ENCODE measurements around the gene DDX23.

DNA sequence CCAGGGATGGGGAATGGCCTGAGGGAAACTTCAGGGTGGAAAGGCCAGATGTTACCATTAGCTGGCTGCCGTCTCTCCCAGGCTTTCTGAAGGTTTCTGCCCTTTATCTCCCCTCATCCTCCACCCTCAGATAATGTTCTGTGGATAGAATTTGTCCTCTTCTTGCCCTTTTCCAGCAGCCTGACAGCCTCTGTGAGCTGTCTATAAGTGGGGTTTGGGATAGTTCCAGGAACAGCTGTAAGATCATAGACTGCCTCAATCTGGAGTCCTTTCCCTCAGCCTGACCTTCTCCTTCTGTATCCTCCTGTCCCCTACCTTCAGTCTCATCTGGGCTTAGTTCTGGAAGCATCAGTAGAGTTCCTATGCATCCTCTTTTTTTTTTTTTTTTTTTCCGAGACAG lies 16.5 kb upstream of the DDX23 start:
- TF ChIP-seq, protein P1, sequence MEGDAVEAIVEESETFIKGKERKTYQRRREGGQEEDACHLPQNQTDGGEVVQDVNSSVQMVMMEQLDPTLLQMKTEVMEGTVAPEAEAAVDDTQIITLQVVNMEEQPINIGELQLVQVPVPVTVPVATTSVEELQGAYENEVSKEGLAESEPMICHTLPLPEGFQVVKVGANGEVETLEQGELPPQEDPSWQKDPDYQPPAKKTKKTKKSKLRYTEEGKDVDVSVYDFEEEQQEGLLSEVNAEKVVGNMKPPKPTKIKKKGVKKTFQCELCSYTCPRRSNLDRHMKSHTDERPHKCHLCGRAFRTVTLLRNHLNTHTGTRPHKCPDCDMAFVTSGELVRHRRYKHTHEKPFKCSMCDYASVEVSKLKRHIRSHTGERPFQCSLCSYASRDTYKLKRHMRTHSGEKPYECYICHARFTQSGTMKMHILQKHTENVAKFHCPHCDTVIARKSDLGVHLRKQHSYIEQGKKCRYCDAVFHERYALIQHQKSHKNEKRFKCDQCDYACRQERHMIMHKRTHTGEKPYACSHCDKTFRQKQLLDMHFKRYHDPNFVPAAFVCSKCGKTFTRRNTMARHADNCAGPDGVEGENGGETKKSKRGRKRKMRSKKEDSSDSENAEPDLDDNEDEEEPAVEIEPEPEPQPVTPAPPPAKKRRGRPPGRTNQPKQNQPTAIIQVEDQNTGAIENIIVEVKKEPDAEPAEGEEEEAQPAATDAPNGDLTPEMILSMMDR (IDR thresholded peaks at IDR 0.05): no peak
- TF ChIP-seq POLR2A (IDR thresholded peaks at IDR 0.05): no peak

All from breast epithelium (tissue), 3 donors.